Measurements from ENCODE around the gene DNAJB2.
"Not testable (repeated sequence)": the region's sequence is repeated elsewhere in the genome, so short reads cannot be mapped to it uniquely, and the experiment has no call there.

DNAJB2 gene

GRCh38 chr2:219251656-219252055, 27.5 kb upstream of the DNAJB2 start:
- no peak for TF ChIP-seq CTCF (IDR thresholded peaks at IDR 0.05; ENCODE audit: borderline replicate concordance, insufficient read depth, low read depth, low read length)
- H3K4me3 ChIP-seq (ENCODE audit: low read depth, low read length), result no peak overlapping the region

- peak overlapping the region; percentile 73 for H3K4me3 ChIP-seq (ENCODE audit: low read depth, low read length)
- no peak for TF ChIP-seq CTCF (IDR thresholded peaks at IDR 0.05; ENCODE audit: borderline replicate concordance, insufficient read depth, low read depth, low read length)
Observed at GRCh38 chr2:219252084-219252483, 27.1 kb upstream of the DNAJB2 start.

- H3K4me3 ChIP-seq (ENCODE audit: low read depth, low read length), result peak overlapping the region; percentile 73
Observed at GRCh38 chr2:219252570-219252899, 26.6 kb upstream of the DNAJB2 start.

GRCh38 chr2:219252900-219253752, 26.0 kb upstream of the DNAJB2 start, which contains the start of gene TUBA4B:
Gene TUBA4B (plus strand): TSS chr2:219253243. CDS start chr2:219253408, 165 bp downstream.
- H3K4me3 ChIP-seq (ENCODE audit: low read depth, low read length), result peak within 1 kb of the TSS; percentile 73
- 0 out of 2 replicates have a peak, but pooled peaks have one; percentile 0 for TF ChIP-seq CTCF (IDR thresholded peaks at IDR 0.05; ENCODE audit: borderline replicate concordance, insufficient read depth, low read depth, low read length)

More at GRCh38 chr2:219252570-219252899, 26.6 kb upstream of the DNAJB2 start:
- TF ChIP-seq CTCF (IDR thresholded peaks at IDR 0.05; ENCODE audit: borderline replicate concordance, insufficient read depth, low read depth, low read length), result no peak

- TF ChIP-seq CTCF (IDR thresholded peaks at IDR 0.05; ENCODE audit: borderline replicate concordance, insufficient read depth, low read depth, low read length), result 0 out of 2 replicates have a peak, but pooled peaks have one; percentile 2
- peak within 1 kb of the TSS; percentile 73 for H3K4me3 ChIP-seq (ENCODE audit: low read depth, low read length)
Observed at GRCh38 chr2:219253753-219254589, 25.2 kb upstream of the DNAJB2 start, which contains the start of gene TUBA4A. Gene TUBA4A (minus strand): TSS chr2:219253918. CDS start chr2:219253858, 60 bp downstream.

GRCh38 chr2:219254590-219255201, 24.5 kb upstream of the DNAJB2 start:
- H3K4me3 ChIP-seq (ENCODE audit: low read depth, low read length), result peak overlapping the region; percentile 73
- no peak for TF ChIP-seq CTCF (IDR thresholded peaks at IDR 0.05; ENCODE audit: borderline replicate concordance, insufficient read depth, low read depth, low read length)

- not testable (repeated sequence) for H3K4me3 ChIP-seq (ENCODE audit: low read depth, low read length)
Observed at GRCh38 chr2:219258942-219259341, 20.2 kb upstream of the DNAJB2 start.
